Aorta (tissue), 5 donors: ENCODE measurements around the gene TAS2R9. TPM values are rescaled to one million over a fixed set of nuclear protein-coding genes. Genes with fewer than 3 reads are reported as not detected.

Source experiments
- ATAC-seq: fragments of 200-7000 bp; cut with Tn5 transposase; one replicate; pipeline ENCODE4 v1.9.1; 2022; ENCODE audit warnings: moderate library complexity; ENCODE audit not compliant: low FRiP score
- DNase-seq, 2 donors: peaks; one replicate each; pipeline ENCODE4 v3.0.0-alpha.2; 2020
- H3K27ac ChIP-seq, 2 donors: one replicate each; pipeline ENCODE4 v1.5.1; 2013; ENCODE audit warnings: low read length in 2 of 2, mild to moderate bottlenecking in 2 of 2, moderate library complexity in 2 of 2, control low read depth in 1 of 2, inconsistent platforms in 1 of 2, low read depth in 1 of 2
- H3K27me3 ChIP-seq, 2 donors: one replicate each; pipeline ENCODE4 v1.6.1; 2013; ENCODE audit warnings: control low read depth in 1 of 2, low read length in 1 of 2, mild to moderate bottlenecking in 1 of 2, moderate library complexity in 1 of 2; ENCODE audit not compliant: insufficient read depth in 2 of 2, control insufficient read depth in 1 of 2
- H3K36me3 ChIP-seq, 2 donors: one replicate each; pipeline ENCODE4 v1.6.1; 2013; ENCODE audit warnings: control low read depth in 1 of 2, low read length in 1 of 2, mild to moderate bottlenecking in 1 of 2; ENCODE audit not compliant: insufficient read depth in 2 of 2, control insufficient read depth in 1 of 2
- H3K4me1 ChIP-seq, 2 donors: one replicate each; pipeline ENCODE4 v1.6.1; 2013; ENCODE audit warnings: low read length in 2 of 2, control low read depth in 1 of 2, mild to moderate bottlenecking in 1 of 2, moderate library complexity in 1 of 2; ENCODE audit not compliant: insufficient read depth in 2 of 2, control insufficient read depth in 1 of 2
- H3K4me3 ChIP-seq, 2 donors: one replicate each; pipeline ENCODE4 v1.5.1; 2013; ENCODE audit warnings: low read length in 2 of 2, control low read depth in 1 of 2, mild to moderate bottlenecking in 1 of 2
- H3K9me3 ChIP-seq: one replicate; pipeline ENCODE4 v1.6.1; 2013; ENCODE audit warnings: mild to moderate bottlenecking, low read length; ENCODE audit not compliant: control insufficient read depth
- WGBS, 2 donors: extraction: QIAGEN DNeasy Blood & Tissue Kit; methylation state at CpG; one replicate each; pipeline ENCODE4 v1.1.7; 2013; 5-methylcytosine and 5-hydroxymethylcytosine counted together
- intact Hi-C, 2 donors: fragments of 100-400 bp; cut with DNase I; formaldehyde crosslinking; loops; one replicate each; pipeline versions ENCODE4 v1.14.2 to v1.15.0; 2022
- long read RNA-seq, 2 donors: library from polyadenylated mRNA; unstranded; transcript quantifications; one replicate each; pipeline ENCODE4 v2.0.0, GENCODE V29; 2020 to 2021
- polyA plus RNA-seq, 2 donors: library from polyadenylated mRNA; stranded (reverse); fragments of 200-250 nt; gene quantifications; one replicate each; pipeline ENCODE4 v1.2.3, GENCODE V29; 2013
- total RNA-seq, 2 donors: library from RNA; stranded (reverse); fragmentation: NEBNext Ultra II Directional; extraction: Animal tissue kit (Norgen Biotek cat#: 25700); gene quantifications; one replicate each; pipeline ENCODE4 v1.2.1, GENCODE V29; 2021
- donor health status: healthy with polysubstance abuse.
- donor health status: Bipolar disorder and iron deficiency.
- donor health status: DM: no; HTN: no; CAD: no.
- donor health status: DM: no; HTN: no; CAD: no.
- donor health status: DM: yes; HTN: yes; CAD: no.

Gene TAS2R9
- not detected for total RNA-seq
- polyA plus RNA-seq, result not detected
- long read RNA-seq, donor 1, result 0 reads
- long read RNA-seq, donor 2, result 0 reads

GRCh38 chr12:10810068-10810467 is at the start of gene TAS2R9:
Gene TAS2R9, minus strand, starts transcription at chr12:10810168. Its CDS starts 93 bp downstream, at chr12:10810075.
- Histone ChIP-seq H3K4me3 (no peak within 1 kb of the TSS), H3K27ac (no peak within 1 kb of the TSS), H3K36me3 (no peaks in the 10 kb centered on the region), H3K4me1 (no peaks in the 10 kb centered on the region), H3K27me3 (no peaks in the 10 kb centered on the region), H3K9me3 (no peaks in the 10 kb centered on the region)
- intact Hi-C loops, result no loop called here
- DNase-seq (no peak), ATAC-seq (no peak)

DNA sequence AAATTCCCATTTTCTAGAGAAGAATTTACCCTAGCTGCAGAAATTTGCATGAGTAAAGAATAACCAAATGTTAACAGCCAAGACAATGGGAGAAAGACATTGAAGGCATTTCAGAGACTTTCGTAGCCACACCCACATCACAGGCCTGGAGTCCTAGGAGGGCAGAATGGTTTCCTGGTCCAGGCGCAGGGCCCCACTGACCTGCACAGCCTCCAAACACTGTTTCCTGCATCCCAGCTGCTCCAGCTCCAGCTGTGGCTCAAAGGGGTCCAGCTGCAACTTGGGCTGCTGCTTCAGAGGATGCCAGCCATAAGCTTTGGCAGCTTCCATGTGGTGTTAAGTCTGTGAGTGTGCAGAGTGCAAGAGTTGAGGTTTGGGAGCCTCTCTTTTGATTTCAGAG is 45.8 kb upstream of the TAS2R9 start:
- DNase-seq, result no peak
- no peak overlapping the region for H3K27ac ChIP-seq
- H3K4me1 ChIP-seq, result no peaks in the 10 kb centered on the region
- no peak for ATAC-seq
- H3K4me3 ChIP-seq, result no peak overlapping the region
- H3K36me3 ChIP-seq, result peaks cover 0 to 1% of the 10 kb centered on the region in 2 donors
- H3K9me3 ChIP-seq, result peaks cover 6% of the 10 kb centered on the region
- no peaks in the 10 kb centered on the region for H3K27me3 ChIP-seq
- intact Hi-C loops, result no loop called here
- WGBS, 2 donors, result 99 to 100% methylated on average over 2 of the region's 2 CpGs

DNA sequence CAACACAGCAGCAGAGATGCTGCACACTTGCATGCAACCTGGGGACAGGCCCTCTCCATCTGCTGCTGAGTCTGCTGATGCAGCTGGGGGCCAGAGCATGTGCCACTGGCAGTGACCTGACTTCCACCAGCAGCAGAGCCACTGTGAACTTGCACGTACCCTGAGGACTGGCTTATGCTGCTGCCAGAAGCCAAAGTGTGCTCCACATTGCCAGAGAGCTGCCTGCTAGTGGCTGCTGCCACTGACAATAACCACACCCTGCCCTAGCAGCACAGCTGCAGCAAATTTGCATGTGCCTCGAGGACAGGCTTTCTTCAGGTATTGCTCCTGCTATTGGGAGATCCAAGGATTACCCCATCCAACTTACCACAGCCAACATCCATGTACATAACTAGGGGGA is 43.8 kb upstream of the TAS2R9 start:
- Histone ChIP-seq H3K36me3 (peaks cover 0 to 1% of the 10 kb centered on the region in 2 donors), H3K4me1 (no peaks in the 10 kb centered on the region), H3K4me3 (no peak overlapping the region), H3K27ac (no peak overlapping the region), H3K9me3 (peaks cover 6% of the 10 kb centered on the region), H3K27me3 (no peaks in the 10 kb centered on the region)
- no peak for DNase-seq
- no peak for ATAC-seq
- intact Hi-C loops, result no loop called here
- WGBS, 2 donors, result 86 to 89% methylated on average over 2 of the region's 2 CpGs

- Histone ChIP-seq H3K36me3 (peaks cover 0 to 3% of the 10 kb centered on the region in 2 donors), H3K9me3 (peaks cover 4% of the 10 kb centered on the region), H3K4me1 (no peaks in the 10 kb centered on the region), H3K27me3 (no peaks in the 10 kb centered on the region), H3K27ac (no peak overlapping the region), H3K4me3 (no peak overlapping the region)
- 92 to 95% methylated on average over 4 of the region's 4 CpGs for WGBS, 2 donors
- ATAC-seq (no peak), DNase-seq (no peak)
- intact Hi-C loops, result no loop called here
Observed at GRCh38 chr12:10851243-10851858, 41.4 kb upstream of the TAS2R9 start.

- no peak within 1 kb of the TSS for H3K27ac ChIP-seq
- DNase-seq (no peak), ATAC-seq (no peak)
- H3K4me3 ChIP-seq, result no peak within 1 kb of the TSS
- H3K36me3 ChIP-seq, result peaks cover 0 to 3% of the 10 kb centered on the region in 2 donors
- no peaks in the 10 kb centered on the region for H3K27me3 ChIP-seq
- 91 to 94% methylated on average over 4 of the region's 4 CpGs for WGBS, 2 donors
- intact Hi-C loops, result no loop called here
- H3K4me1 ChIP-seq, result no peaks in the 10 kb centered on the region
- no peaks in the 10 kb centered on the region for H3K9me3 ChIP-seq
Observed at GRCh38 chr12:10849425-10849878, 39.5 kb upstream of the TAS2R9 start, which contains the start of gene PRR4. Gene PRR4, minus strand, starts transcription at chr12:10849475. Its CDS starts 38 bp downstream, at chr12:10849437.

GRCh38 chr12:10847744-10848143 is 37.8 kb upstream of the TAS2R9 start:
- Histone ChIP-seq H3K9me3 (no peaks in the 10 kb centered on the region), H3K4me3 (no peak overlapping the region), H3K27ac (no peak overlapping the region), H3K4me1 (no peaks in the 10 kb centered on the region), H3K36me3 (peaks cover 0 to 3% of the 10 kb centered on the region in 2 donors), H3K27me3 (no peaks in the 10 kb centered on the region)
- 23 to 33% methylated on average over 2 of the region's 2 CpGs for WGBS, 2 donors
- intact Hi-C loops, result no loop called here
- ATAC-seq (no peak), DNase-seq (no peak)

DNA sequence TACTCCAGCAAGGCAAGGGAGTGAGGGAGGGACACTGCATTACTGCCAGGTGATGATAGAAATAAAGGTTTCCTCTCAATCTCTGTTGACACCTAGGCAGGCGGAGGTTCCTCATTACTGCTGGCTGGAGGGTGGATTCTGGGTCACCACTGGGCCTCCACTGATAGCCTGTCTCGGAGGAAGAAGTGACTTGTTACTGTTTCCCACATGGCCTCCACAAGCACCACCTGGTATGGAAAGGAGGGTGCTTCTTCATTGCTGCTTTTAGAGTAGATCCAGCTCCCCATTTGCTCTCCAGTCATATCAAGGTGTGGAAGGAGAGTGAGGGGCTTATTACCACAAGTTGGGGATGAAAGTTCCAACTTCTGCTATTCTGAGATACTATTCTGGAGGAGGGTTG is 32.9 kb upstream of the TAS2R9 start:
- Histone ChIP-seq H3K9me3 (no peaks in the 10 kb centered on the region), H3K4me3 (no peak overlapping the region), H3K36me3 (peaks cover 0 to 3% of the 10 kb centered on the region in 2 donors), H3K27ac (no peak overlapping the region), H3K27me3 (no peaks in the 10 kb centered on the region), H3K4me1 (peaks cover 0 to 1% of the 10 kb centered on the region in 2 donors)
- ATAC-seq (no peak), DNase-seq (no peak)
- intact Hi-C loops, result no loop called here
- WGBS, 2 donors, result 94 to 97% methylated on average over 2 of the region's 2 CpGs

- H3K27me3 ChIP-seq, result no peaks in the 10 kb centered on the region
- no peaks in the 10 kb centered on the region for H3K36me3 ChIP-seq
- H3K4me1 ChIP-seq, result peaks cover 0 to 1% of the 10 kb centered on the region in 2 donors
- intact Hi-C loops, result no loop called here
- no peak overlapping the region for H3K4me3 ChIP-seq
- H3K27ac ChIP-seq, result no peak overlapping the region
- DNase-seq, result no peak
- 84 to 88% methylated on average over 3 of the region's 3 CpGs for WGBS, 2 donors
- no peak for ATAC-seq
- peaks cover 2% of the 10 kb centered on the region for H3K9me3 ChIP-seq
Observed at GRCh38 chr12:10838461-10838860, 28.5 kb upstream of the TAS2R9 start.

DNA sequence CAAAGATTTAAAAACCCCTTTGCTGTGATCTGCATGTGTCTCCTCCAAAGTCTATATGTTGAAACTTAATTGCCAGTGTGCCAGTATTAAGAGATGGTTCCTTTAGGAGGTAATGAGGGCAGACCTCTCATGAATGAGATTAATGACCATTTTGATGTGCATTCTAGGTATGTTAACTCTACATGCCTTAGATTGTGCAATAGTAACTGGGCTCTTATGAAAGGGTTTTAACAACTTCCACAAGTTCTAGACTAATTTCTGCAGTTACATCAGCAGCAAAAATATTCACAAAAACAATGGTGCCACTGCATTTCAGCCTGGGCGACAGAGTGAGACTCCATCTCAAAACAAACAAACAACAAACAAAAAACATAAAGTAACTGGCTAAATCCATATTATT is 20.0 kb upstream of the TAS2R9 start:
- Histone ChIP-seq H3K36me3 (no peaks in the 10 kb centered on the region), H3K4me3 (no peak overlapping the region), H3K27me3 (no peaks in the 10 kb centered on the region), H3K4me1 (no peaks in the 10 kb centered on the region), H3K27ac (no peak overlapping the region), H3K9me3 (no peaks in the 10 kb centered on the region)
- ATAC-seq (no peak), DNase-seq (no peak)
- intact Hi-C loops, result no loop called here
- WGBS, 2 donors, result 90 to 92% methylated on average over 1 of the region's 1 CpG
